Measurements from ENCODE around the gene ENPP5.
"Not testable (repeated sequence)": the region's sequence is repeated elsewhere in the genome, so short reads cannot be mapped to it uniquely, and the experiment has no call there.

The ENPP5 gene

DNA sequence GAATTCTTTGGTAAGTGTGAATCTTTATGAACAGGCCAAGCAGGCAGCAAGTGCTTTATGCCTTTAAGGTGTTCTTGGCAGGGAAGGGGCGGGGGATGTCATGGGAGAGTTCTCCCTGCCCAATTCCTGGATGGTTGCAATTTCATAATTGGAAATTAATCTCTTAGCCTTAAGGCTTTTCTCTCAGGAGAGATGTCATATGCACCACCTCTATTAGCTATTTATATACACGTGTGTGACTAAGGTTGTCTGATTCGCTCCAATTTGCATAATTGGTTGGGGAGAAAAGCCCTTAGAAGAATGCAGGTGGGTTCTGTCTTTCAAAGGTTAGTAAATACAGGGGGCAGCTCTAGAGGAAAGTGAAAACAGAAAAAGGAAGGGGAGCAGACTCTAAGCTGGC, 5.2 kb upstream of the ENPP5 start:
- no peaks in the 10 kb centered on the region for H3K27me3 ChIP-seq (ENCODE audit: control insufficient read depth, insufficient read depth, low read length, poor library complexity, severe bottlenecking)
- no peaks in the 10 kb centered on the region for H3K36me3 ChIP-seq (ENCODE audit: control insufficient read depth, insufficient read depth, low read length)
- no peaks in the 10 kb centered on the region for H3K4me1 ChIP-seq (ENCODE audit: control insufficient read depth, insufficient read depth, low read length)
- 80 to 85% methylated on average over 3 of the region's 3 CpGs for WGBS, 2 experiments
- no peak overlapping the region for H3K27ac ChIP-seq (ENCODE audit: insufficient read depth, low read depth, low read length, poor library complexity, severe bottlenecking)
- no peak overlapping the region for H3K4me3 ChIP-seq (ENCODE audit: insufficient read depth, low read depth, low read length)
- no peaks in the 10 kb centered on the region for H3K9me3 ChIP-seq (ENCODE audit: control insufficient read depth, low read length)

DNA sequence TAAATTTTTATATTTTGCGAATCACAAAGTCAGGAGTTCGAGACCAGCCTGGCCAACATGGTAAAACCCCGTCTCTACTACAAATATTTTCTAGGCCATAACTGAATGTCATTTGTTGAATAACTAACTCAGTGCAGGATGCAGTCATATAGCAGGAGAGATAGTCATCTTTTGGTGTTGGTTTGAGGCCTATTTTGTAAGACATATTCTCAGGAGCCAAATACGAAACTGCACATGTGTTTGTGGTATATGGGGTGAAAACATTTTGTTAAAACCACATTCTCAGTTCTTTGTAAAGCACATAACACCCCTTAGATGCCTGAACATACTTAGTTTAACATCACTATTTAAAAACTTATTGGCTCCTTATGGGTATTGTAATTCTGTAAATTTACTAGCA, 4.7 kb upstream of the ENPP5 start:
- Histone ChIP-seq H3K27me3 (ENCODE audit: control insufficient read depth, insufficient read depth, low read length, poor library complexity, severe bottlenecking) (no peaks in the 10 kb centered on the region), H3K9me3 (ENCODE audit: control insufficient read depth, low read length) (no peaks in the 10 kb centered on the region), H3K4me1 (ENCODE audit: control insufficient read depth, insufficient read depth, low read length) (no peaks in the 10 kb centered on the region), H3K4me3 (ENCODE audit: insufficient read depth, low read depth, low read length) (no peak overlapping the region), H3K36me3 (ENCODE audit: control insufficient read depth, insufficient read depth, low read length) (no peaks in the 10 kb centered on the region), H3K27ac (ENCODE audit: insufficient read depth, low read depth, low read length, poor library complexity, severe bottlenecking) (no peak overlapping the region)
- WGBS, 2 experiments = 82 to 88% methylated on average over 3 to 4 of the region's 4 CpGs

DNA sequence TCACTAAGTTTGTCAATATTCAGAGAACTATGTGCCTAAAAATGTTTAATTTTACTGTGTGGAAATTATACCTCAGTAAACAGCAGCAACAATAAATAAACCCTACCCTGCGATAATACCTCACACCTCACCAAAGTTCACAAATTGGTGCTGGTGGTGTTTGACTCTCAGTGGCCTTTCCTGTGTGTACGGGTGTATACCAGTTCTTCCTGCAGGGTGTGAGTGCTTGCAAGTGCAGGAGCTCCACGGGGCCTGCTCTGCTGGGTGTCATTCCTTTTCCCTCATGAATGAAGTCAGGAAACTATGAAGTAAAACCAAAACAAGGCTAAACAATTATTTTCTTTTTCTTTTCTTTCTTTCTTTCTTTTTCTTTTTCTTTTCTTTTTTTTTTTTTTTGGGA, 4.1 kb upstream of the ENPP5 start:
- Histone ChIP-seq H3K27ac (ENCODE audit: insufficient read depth, low read depth, low read length, poor library complexity, severe bottlenecking) (no peak overlapping the region), H3K4me1 (ENCODE audit: control insufficient read depth, insufficient read depth, low read length) (no peaks in the 10 kb centered on the region), H3K4me3 (ENCODE audit: insufficient read depth, low read depth, low read length) (no peak overlapping the region), H3K36me3 (ENCODE audit: control insufficient read depth, insufficient read depth, low read length) (no peaks in the 10 kb centered on the region), H3K9me3 (ENCODE audit: control insufficient read depth, low read length) (no peaks in the 10 kb centered on the region), H3K27me3 (ENCODE audit: control insufficient read depth, insufficient read depth, low read length, poor library complexity, severe bottlenecking) (no peaks in the 10 kb centered on the region)
- 75 to 84% methylated on average over 2 to 3 of the region's 3 CpGs for WGBS, 2 experiments

DNA sequence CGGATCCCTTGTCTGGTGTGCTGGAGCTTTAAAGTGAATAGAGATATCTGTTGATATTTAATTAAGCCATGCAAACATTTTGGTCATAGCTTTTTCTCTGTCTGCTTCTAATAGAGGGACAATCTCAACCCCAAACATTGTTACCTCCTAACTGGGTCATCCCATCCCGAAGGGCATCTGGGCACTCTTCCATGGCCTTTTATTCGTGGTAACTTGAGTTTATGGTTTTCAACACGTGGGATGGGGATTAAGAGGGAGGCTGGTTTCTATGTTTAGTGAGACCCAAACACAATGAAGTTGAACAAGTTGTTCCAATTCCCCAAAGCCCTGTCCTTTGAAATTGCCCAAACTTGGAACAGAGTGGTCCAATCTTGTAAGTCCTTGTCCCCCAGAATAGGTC, 1.4 kb upstream of the ENPP5 start:
- Histone ChIP-seq H3K36me3 (ENCODE audit: control insufficient read depth, insufficient read depth, low read length) (no peaks in the 10 kb centered on the region), H3K4me3 (ENCODE audit: insufficient read depth, low read depth, low read length) (no peak overlapping the region), H3K4me1 (ENCODE audit: control insufficient read depth, insufficient read depth, low read length) (no peaks in the 10 kb centered on the region), H3K27ac (ENCODE audit: insufficient read depth, low read depth, low read length, poor library complexity, severe bottlenecking) (no peak overlapping the region), H3K9me3 (ENCODE audit: control insufficient read depth, low read length) (no peaks in the 10 kb centered on the region), H3K27me3 (ENCODE audit: control insufficient read depth, insufficient read depth, low read length, poor library complexity, severe bottlenecking) (no peaks in the 10 kb centered on the region)
- WGBS, 2 experiments = 83 to 96% methylated on average over 4 of the region's 4 CpGs

DNA sequence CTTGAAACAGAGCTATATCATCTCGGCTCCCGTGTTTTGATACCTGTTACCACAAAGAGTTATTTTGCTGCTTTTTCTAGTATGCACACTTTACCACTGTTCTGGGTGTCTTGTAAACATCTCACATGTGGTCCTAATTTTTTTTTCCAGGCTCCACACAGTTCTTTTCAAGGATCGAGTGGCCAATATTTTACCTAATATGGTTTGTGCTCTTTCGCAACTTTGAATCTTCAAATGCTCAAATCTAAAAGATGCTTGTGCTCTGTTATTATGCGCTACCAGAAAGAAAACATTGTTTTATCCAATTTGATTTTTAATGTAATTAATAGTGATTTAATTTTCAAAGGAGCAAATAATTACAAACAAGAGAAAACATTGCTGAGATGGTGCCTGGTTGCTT, 10.7 kb downstream of the ENPP5 start:
- H3K27me3 ChIP-seq (ENCODE audit: control insufficient read depth, insufficient read depth, low read length, poor library complexity, severe bottlenecking) = no peaks in the 10 kb centered on the region
- no peaks in the 10 kb centered on the region for H3K9me3 ChIP-seq (ENCODE audit: control insufficient read depth, low read length)
- no peaks in the 10 kb centered on the region for H3K36me3 ChIP-seq (ENCODE audit: control insufficient read depth, insufficient read depth, low read length)
- H3K4me3 ChIP-seq (ENCODE audit: insufficient read depth, low read depth, low read length) = no peak overlapping the region
- no peak overlapping the region for H3K27ac ChIP-seq (ENCODE audit: insufficient read depth, low read depth, low read length, poor library complexity, severe bottlenecking)
- WGBS, 2 experiments = 95 to 97% methylated on average over 4 to 5 of the region's 5 CpGs
- H3K4me1 ChIP-seq (ENCODE audit: control insufficient read depth, insufficient read depth, low read length) = no peaks in the 10 kb centered on the region

DNA sequence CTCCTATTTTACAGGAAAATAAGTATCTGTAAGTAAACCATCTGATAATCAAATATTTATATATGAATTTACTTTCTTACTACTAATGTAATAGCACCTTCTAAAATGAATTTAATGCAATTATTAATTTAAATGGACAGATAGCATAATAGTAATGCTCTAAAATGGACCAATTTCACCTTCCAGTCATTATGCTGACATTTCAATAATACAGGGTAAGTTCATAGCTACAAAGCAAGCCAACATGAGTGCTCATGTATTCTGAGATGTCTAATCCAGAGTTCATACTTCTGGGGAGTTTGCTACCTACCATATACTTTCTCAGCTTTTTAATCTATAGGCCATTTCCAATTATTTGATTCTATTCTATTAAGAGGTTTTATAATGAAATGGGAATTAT, 11.6 kb downstream of the ENPP5 start:
- no peaks in the 10 kb centered on the region for H3K9me3 ChIP-seq (ENCODE audit: control insufficient read depth, low read length)
- H3K36me3 ChIP-seq (ENCODE audit: control insufficient read depth, insufficient read depth, low read length) = no peaks in the 10 kb centered on the region
- H3K27me3 ChIP-seq (ENCODE audit: control insufficient read depth, insufficient read depth, low read length, poor library complexity, severe bottlenecking) = no peaks in the 10 kb centered on the region
- H3K27ac ChIP-seq (ENCODE audit: insufficient read depth, low read depth, low read length, poor library complexity, severe bottlenecking) = no peak overlapping the region
- no peak overlapping the region for H3K4me3 ChIP-seq (ENCODE audit: insufficient read depth, low read depth, low read length)
- no peaks in the 10 kb centered on the region for H3K4me1 ChIP-seq (ENCODE audit: control insufficient read depth, insufficient read depth, low read length)

DNA sequence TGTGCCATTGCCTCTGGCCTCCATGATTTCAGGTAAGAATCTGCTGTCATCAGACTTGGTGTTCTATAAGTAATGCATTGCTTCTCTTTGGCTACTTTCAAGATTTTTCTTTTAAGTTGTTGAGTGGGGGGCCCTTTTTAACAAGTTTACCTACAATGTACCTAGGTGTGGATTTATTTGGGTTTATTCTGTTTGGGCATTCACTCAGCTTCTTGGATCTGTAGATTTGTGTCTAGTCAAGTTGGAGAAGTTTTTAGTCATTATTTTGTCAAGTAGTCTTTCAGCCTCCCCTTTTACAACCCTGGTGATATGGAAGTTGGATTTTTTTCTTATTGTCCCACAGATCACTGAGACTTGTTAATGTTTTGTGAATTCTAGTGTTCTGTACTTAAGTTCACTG, 14.1 kb downstream of the ENPP5 start:
- Histone ChIP-seq H3K9me3 (ENCODE audit: control insufficient read depth, low read length) (no peaks in the 10 kb centered on the region), H3K36me3 (ENCODE audit: control insufficient read depth, insufficient read depth, low read length) (no peaks in the 10 kb centered on the region), H3K27ac (ENCODE audit: insufficient read depth, low read depth, low read length, poor library complexity, severe bottlenecking) (no peak overlapping the region)

DNA sequence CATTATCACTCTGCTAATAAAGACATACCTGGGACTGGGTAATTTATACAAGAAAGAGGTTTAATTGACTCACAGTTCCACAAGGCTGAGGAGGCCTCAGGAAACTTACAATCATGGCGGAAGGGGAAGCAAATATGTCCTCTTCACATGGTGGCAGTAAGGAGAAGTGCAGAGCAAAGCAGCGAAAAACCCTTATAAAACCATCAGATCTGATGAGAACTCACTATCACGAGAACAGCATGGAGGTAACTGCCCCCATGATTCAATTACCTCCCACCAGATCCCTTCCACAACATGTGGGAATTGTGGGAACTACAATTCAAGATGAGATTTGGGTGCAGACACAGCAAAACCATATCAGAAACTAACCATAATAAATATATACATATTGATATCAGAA, 21.7 kb downstream of the ENPP5 start:
- not testable (repeated sequence) for H3K27ac ChIP-seq (ENCODE audit: insufficient read depth, low read depth, low read length, poor library complexity, severe bottlenecking); H3K27me3 ChIP-seq (ENCODE audit: control insufficient read depth, insufficient read depth, low read length, poor library complexity, severe bottlenecking); H3K4me3 ChIP-seq (ENCODE audit: insufficient read depth, low read depth, low read length); H3K4me1 ChIP-seq (ENCODE audit: control insufficient read depth, insufficient read depth, low read length); H3K9me3 ChIP-seq (ENCODE audit: control insufficient read depth, low read length); H3K36me3 ChIP-seq (ENCODE audit: control insufficient read depth, insufficient read depth, low read length)
- 92% methylated on average over 3 of the region's 3 CpGs for WGBS, 2 experiments

More for the DNA sequence above, 14.1 kb downstream of the ENPP5 start:
- Histone ChIP-seq H3K27me3 (ENCODE audit: control insufficient read depth, insufficient read depth, low read length, poor library complexity, severe bottlenecking) (no peaks in the 10 kb centered on the region), H3K4me3 (ENCODE audit: insufficient read depth, low read depth, low read length) (no peak overlapping the region), H3K4me1 (ENCODE audit: control insufficient read depth, insufficient read depth, low read length) (no peaks in the 10 kb centered on the region)

DNA sequence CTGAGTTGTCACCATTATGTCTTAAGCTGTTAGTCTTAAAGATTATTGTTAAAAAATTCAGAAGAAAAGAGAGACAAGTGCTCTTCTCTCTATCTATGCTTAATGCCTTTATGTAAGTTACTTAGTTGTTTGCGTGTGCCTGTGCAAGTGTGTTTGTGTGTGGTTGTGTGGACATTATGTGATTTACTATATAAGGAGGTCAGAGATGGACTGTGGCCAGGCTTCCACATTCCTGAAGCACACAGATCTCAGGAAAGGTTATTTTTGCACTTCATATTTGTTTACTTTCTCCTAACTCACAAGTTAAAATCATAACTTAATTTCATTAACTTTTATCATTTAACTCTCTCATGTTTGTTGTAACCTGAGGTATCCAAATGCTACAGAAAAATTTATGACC, 26.5 kb downstream of the ENPP5 start:
- H3K36me3 ChIP-seq (ENCODE audit: control insufficient read depth, insufficient read depth, low read length) = no peaks in the 10 kb centered on the region
- 80 to 100% methylated on average over 1 of the region's 1 CpG for WGBS, 2 experiments
- H3K4me1 ChIP-seq (ENCODE audit: control insufficient read depth, insufficient read depth, low read length) = no peaks in the 10 kb centered on the region
- H3K27ac ChIP-seq (ENCODE audit: insufficient read depth, low read depth, low read length, poor library complexity, severe bottlenecking) = no peak overlapping the region
- no peaks in the 10 kb centered on the region for H3K27me3 ChIP-seq (ENCODE audit: control insufficient read depth, insufficient read depth, low read length, poor library complexity, severe bottlenecking)
- H3K9me3 ChIP-seq (ENCODE audit: control insufficient read depth, low read length) = no peaks in the 10 kb centered on the region
- H3K4me3 ChIP-seq (ENCODE audit: insufficient read depth, low read depth, low read length) = no peak overlapping the region

DNA sequence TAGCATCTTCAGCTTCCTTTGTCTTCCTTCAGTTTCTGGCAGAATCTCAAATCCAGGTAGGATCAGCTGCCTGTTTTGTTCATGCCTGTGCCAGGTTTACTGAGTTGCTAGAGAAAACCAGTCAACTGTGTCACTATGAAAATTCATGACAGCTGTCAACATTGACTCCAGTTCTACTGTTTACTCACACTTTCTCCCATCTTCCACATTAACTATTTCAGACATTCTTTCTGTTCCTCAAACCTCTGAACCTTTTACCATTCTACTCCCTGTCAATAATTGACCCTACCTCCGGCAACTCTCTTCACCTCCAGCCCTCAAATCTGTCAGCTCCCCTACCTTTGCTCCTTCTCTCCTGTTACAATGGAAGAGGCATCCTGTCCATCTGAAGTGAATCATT, 32.5 kb downstream of the ENPP5 start:
- Histone ChIP-seq H3K4me3 (ENCODE audit: insufficient read depth, low read depth, low read length) (no peak overlapping the region), H3K9me3 (ENCODE audit: control insufficient read depth, low read length) (no peaks in the 10 kb centered on the region), H3K4me1 (ENCODE audit: control insufficient read depth, insufficient read depth, low read length) (no peaks in the 10 kb centered on the region), H3K27me3 (ENCODE audit: control insufficient read depth, insufficient read depth, low read length, poor library complexity, severe bottlenecking) (no peaks in the 10 kb centered on the region), H3K27ac (ENCODE audit: insufficient read depth, low read depth, low read length, poor library complexity, severe bottlenecking) (no peak overlapping the region), H3K36me3 (ENCODE audit: control insufficient read depth, insufficient read depth, low read length) (no peaks in the 10 kb centered on the region)
- WGBS, 2 experiments = 88 to 90% methylated on average over 1 of the region's 1 CpG

DNA sequence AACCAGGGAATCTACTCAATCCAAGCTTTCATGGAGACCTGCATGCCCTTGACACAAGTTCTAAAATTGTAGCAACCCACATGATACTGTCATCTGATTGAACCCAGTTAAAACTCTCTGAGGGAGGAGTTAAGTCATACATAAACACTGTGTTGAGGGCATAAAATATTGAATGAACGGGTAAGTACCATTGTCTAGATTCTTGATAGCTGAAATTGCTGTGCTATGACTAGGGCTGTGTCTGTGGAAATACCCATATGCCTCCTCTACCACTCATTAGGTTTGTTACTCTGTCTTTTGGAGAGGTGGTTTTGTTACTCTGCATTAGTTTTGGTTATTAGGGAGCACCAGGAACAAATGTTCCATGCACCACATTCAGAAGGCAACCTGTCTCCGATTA, 33.4 kb downstream of the ENPP5 start:
- no peaks in the 10 kb centered on the region for H3K27me3 ChIP-seq (ENCODE audit: control insufficient read depth, insufficient read depth, low read length, poor library complexity, severe bottlenecking)
- H3K4me3 ChIP-seq (ENCODE audit: insufficient read depth, low read depth, low read length) = no peak overlapping the region
- H3K27ac ChIP-seq (ENCODE audit: insufficient read depth, low read depth, low read length, poor library complexity, severe bottlenecking) = no peak overlapping the region
- WGBS, 2 experiments = 96 to 97% methylated on average over 2 of the region's 2 CpGs
- H3K36me3 ChIP-seq (ENCODE audit: control insufficient read depth, insufficient read depth, low read length) = no peaks in the 10 kb centered on the region
- H3K9me3 ChIP-seq (ENCODE audit: control insufficient read depth, low read length) = no peaks in the 10 kb centered on the region
- no peaks in the 10 kb centered on the region for H3K4me1 ChIP-seq (ENCODE audit: control insufficient read depth, insufficient read depth, low read length)

Data from ectodermal cell (in vitro differentiated cells).